ENCODE results near the gene FGF12.

The FGF12 gene

DNA sequence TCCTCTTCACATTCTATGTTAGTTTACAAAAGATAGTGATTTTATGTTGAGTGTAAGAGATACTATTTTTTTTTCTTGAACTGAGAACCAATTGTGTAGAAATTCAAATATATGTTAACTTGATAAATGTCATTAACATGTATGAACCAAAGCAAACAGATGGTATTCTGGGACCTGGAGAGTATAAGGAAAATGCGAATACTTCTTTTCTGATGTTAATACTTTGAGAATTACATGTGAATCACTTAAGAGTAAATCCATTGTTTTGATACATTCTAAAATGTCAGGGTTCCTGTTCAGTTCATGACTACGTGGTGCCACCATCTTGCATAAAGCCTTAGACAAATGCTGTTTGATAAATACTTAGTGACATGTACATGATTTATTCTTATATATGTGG lies 541.3 kb downstream of the FGF12 start:
- no peak for DNase-seq (ENCODE audit: low read depth)

DNA sequence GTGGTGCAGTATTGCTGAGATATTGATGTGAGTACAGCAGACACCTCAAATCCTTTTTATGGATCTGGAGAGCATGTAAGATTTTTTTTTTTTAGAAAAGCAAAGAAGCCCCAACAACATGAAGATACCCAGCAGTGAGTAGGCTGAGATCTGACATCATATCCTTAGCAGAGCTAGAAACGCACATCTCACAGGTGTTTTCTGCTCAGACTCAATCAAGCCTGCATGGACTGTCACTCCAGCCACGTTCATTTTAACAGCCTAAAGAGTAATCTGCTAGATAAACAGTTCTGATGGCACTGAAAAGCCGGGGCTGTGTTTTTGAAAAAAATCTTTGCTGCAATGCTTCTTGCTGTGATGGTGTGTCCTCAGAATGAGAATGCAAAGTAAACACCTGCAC lies 544.2 kb downstream of the FGF12 start:
- no peak for DNase-seq (ENCODE audit: low read depth)

DNA sequence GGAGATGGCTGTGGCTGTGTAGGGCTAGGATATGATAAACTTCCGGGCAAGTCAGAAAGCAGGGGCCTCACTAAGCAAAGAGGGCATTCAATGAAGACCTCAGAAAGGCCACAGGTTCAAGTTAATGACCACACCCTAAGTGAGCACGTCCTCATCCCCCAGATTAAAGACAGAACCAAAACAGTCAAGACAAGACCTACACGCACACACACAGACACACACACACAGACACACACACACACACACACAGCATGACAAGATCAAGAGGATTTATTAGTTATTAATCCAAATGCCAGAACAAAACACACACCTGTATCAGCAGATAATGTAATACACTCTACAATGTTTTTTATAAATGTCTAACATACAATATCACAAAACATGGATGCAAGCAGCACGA lies 546.2 kb downstream of the FGF12 start:
- no peak for DNase-seq (ENCODE audit: low read depth)

DNA sequence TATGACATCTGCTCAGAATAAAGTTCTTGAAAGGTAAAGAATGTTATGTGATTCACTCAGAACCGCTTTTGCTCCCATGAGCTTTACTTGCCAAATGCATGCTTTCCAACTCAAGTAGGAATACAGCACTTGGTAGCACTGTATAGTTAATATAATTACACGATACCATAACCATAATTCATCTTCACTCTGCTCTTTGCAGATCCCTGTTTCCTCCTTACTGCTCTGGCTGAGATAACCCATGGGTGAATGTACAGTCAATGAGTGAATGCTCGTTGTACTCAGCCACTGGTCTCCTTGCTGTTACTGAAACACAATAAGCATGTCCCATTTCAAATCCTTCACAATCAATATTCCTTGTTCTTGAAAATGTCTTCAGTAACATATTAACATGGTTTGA lies 550.0 kb downstream of the FGF12 start:
- DNase-seq (ENCODE audit: low read depth): no peak

DNA sequence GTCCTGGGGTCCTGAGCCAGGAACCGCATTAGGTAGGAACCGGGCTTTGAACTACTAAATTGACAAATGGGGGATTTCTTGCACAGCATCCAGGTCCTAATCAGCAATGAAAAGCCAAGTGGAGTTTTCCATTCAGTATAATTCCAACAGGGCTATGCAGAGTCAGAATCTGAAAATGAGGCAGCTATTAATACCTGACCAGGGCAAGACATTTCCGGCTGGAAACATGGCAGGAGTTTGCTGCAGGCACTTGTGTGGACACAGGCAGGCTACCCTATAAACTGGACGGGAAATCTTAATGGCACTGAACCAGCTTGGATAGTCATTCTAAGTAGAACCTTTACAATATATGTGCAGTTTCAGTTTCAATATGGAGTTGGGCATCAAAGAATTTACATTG lies 553.1 kb downstream of the FGF12 start:
- no peak for DNase-seq (ENCODE audit: low read depth)

DNA sequence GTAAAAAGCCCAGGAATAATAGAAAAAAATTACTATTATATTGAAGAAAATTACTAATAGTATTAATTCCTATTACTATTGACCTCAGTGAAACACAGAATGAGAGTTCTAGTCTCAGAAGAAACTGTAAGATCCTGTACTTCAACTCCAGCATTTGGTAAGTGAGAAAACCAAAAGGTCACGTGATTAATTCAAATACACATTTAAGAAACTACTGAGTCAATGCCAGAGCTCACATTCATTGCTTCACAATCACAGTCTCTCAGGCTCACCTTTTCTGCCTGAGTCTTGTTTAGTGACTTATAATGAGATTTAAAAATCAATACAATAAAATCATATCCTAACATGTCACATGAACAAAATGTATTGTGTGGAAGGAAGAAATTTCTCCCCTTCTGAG lies 556.1 kb downstream of the FGF12 start:
- DNase-seq (ENCODE audit: low read depth): no peak

DNA sequence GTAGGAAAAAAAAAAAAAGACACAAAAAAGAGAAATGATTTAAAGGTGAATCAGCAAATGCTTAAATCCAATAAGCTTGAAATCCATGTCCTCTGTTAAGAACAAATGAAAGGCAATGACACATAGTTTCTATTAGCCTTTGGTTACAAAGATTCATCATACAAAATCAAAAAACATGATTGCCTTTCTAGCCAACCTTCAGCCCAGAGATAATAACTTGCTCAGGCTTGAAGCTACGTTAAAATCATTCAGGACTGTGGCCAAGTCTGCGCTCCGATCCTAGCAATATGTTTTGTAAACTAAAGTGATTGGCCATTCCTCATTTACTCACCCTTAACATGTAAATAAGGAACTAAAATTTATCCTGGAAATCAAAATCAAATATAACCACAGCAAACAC lies 556.7 kb downstream of the FGF12 start:
- no peak for DNase-seq (ENCODE audit: low read depth)

DNA sequence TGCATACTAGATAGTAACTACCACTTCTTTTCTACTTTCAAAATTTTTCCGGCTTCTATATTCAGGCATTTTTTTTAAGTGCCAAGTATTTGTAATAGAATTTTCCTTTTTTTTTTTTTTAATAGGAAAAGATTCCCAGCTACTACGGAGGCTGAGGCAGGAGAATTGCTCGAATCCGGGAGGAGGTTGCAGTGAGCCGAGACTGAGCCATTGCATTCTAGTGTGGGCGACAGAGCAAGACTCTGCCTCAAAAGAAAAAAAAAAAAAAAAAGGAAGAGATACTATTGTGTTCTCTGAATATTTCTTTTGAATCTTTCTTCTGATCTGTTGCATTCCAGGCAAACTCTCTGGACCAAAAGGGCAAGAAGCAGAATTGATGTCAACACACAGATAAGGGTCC lies 557.3 kb downstream of the FGF12 start:
- DNase-seq (ENCODE audit: low read depth): no peak

DNA sequence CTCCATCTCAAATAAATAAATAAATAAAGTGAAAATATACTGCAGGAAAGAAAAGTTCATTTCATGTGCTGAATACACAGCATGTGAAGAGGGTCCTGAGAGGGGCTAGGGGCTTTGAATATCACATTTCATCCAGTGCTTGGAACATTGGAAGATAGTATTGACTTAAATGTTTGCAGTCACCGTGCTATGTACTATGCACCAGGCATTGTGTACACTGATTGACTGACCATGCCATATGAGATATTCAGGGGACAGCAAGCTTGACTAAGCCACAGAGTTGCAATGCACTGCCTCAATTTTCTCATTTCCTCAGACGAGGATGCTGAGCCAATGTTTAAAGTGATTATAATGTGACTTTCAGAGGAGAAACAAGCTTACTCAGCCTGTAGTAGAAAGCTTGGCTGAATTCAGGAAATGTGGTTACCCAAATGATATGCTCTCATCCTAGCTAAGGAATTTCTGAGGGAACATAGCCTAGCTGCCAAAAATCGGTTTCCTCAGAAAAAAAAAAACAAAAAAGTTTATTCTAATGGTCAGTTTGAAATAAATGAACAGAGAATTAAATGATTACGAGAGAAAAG lies 557.9 kb downstream of the FGF12 start:
- peak; percentile 14 for DNase-seq (ENCODE audit: low read depth)

DNA sequence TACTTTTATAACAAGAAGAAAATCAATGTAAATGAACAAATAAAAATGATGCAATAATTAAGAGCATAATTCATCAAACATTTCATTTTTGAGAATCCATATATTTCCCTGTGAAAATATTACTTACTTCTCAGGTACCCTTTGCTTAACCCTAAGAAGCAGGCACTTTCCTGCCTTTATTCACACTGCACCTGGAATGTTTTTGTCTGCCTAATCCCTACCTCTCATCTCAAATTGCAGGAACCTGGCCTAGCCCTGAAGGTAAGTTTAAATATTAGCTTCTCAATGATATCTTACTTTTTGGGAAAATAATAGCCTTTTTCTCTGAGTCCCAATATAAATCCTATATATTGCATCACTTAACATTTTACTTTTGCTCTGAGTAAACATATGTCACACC lies 559.1 kb downstream of the FGF12 start:
- no peak for DNase-seq (ENCODE audit: low read depth)

DNA sequence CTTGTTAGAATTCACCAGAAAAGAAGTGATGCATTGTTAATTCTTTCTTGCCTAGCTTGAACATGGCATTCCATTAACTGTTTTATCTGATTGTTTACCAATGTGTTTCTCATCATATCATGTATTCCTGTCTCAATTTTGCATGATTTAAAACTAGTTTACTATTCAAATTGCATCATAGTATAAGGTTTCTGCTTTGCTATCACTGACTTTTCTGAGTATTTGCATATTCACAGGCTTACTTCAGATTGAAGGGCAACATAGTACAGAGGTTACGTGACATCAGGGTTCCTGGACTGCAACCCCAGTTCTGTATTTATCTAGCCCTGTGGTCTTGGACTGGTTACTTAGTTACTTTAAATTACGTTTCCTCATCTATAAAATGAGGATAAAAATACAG lies 561.8 kb downstream of the FGF12 start:
- no peak for DNase-seq (ENCODE audit: low read depth)

DNA sequence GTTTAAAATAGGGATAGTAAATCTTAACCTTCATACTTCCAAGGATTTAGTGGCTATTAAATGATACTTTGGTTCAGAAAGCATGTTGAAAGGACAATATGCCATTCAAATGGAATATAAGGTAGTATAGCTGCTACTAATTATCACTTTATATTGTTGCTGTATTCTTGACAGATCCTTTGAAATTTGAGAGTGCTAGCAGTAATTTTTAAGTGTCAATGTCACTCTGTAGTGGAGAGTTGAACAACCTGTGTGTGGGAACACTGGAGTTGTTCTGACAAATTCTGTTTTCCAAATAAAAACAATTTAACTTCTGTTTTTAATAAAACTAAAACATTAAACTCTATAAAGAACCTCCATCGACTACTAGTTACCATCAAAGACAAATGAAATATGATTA lies 565.7 kb downstream of the FGF12 start:
- DNase-seq (ENCODE audit: low read depth): no peak

DNA sequence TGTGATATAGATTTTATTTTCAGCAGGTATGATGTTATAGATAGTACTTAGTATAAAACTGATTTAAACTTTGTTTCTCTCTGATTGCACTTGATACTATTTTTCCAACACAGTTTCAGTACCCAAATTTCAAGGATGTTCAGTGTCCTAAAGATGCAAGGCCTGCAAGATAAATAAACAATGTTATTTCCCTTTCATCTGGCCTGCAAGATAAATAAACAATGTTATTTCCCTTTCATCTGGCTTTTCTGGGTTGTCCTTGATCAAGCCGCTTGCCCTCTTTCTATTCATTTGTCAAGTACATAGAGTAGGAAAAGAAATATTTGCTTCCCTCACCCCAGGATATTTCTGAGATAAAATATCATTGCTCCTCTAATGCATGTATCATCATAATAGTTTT lies 571.0 kb downstream of the FGF12 start:
- DNase-seq (ENCODE audit: low read depth): no peak

DNA sequence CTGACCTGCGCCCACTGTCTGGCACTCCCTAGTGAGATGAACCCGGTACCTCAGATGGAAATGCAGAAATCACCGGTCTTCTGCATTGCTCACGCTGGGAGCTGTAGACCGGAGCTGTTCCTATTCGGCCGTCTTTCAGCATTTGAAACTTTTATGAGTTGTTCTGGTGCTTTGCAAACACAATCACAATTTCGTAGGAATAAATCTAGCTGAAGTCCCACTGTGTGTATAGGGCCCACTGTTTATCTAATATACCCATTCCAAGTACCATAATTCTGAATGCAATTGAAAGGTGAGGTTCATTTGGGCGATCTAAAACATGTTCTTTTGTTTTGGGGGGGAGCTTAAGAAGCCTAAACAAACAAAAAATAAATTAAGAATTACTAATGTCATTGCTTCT lies 572.1 kb downstream of the FGF12 start:
- no peak for DNase-seq (ENCODE audit: low read depth)

DNA sequence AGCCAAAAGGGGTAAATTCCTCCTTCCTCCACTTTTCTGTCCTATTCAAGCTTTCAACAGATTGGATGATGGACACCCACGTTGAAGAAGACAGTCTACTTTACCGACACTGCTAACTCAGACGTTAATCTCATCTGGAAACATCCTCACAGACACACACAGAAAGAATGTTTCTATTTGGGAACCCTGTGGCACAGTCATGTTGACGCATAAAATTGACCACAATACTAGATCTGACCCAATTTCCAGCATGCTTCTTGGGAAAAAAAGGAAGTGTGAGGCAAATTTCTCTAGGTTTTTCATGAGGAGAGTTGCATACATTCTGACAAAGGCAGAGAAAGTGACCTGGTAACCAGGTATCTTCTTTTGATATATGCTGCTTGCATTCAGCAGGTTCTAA lies 594.1 kb downstream of the FGF12 start:
- DNase-seq (ENCODE audit: low read depth): no peak

DNA sequence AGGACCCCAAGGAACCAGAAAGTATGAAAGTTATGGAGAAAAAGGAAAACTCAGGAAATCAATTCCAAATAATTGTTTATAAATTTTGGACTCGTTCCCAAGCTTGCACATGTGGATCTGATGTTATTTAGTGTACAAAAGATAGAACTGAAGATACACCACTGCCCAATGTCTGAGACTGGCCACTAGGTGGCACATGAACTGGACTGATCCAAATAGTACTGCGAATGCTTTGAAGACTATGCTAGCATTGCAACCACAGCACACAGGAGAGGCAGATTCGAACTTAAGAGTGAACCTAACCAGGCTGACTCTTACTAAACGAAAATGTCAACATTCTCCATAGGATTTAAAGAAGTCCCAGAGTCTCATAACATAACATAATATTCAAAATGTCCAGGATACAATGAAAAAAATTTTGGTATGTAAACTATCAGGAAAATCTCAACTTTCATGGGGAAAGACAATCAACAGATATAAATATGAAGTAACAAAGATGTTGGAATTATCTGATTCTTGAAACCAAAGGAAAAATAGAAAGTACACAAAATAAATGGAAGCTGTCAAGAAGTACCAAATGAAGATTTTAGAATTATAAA lies 596.7 kb downstream of the FGF12 start:
- DNase-seq (ENCODE audit: low read depth): peak; percentile 5

DNA sequence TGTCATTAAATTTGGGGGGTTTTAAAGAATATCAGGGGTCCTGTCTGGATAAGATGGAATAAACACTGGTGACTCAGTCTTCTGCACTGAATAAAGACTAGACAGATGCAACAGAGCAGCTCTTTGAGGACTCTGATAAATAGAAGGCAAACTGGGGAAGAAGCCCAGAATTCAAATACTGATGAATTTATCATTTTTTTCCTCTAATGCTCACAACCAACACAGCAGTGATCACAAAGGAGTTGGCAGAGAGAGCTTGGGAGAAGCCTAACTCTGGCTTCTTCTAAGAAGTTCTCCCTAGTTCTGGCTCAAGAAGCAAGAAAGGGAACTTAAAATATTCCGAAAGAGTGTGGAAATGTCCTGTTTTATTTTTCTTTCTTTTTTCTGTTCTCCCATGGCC lies 597.8 kb downstream of the FGF12 start:
- no peak for DNase-seq (ENCODE audit: low read depth)

DNA sequence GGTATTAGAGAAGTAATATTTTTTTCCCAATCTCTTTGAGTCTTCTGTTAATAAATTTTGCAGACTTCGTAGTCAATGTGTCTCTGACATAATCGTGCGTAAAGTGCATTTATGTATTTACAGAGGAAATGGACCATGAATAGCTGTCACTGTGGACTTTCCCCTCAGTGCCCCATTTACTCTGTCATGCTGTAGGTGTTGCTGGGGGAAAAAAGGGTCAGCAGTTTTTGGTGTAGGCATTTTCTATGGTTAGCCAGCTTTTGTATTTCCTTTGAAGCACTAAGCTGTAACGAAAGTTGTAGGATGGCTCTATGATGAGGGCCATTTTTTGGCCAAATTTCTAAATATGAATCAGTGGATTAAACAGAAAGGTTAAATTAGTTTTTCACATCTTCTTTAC lies 598.4 kb downstream of the FGF12 start:
- DNase-seq (ENCODE audit: low read depth): no peak

DNA sequence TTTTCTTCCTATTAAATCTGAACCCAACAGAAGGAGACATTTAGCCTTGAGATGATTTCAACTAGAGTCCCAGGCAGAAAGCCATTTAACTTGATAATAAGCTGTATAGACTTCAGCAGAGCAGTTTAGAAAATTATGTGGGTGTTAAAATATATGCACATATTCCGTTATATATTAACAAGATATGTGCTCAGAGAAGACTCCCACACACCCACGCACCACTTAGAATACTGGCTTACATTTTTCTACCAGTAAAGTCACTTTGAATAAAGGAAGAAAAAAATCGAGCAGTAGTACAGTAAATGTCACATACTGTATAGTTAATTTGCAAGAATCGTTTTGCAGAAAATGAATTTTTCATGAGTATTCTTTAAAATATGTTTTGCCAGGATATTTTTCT lies 599.3 kb downstream of the FGF12 start:
- DNase-seq (ENCODE audit: low read depth): no peak

DNA sequence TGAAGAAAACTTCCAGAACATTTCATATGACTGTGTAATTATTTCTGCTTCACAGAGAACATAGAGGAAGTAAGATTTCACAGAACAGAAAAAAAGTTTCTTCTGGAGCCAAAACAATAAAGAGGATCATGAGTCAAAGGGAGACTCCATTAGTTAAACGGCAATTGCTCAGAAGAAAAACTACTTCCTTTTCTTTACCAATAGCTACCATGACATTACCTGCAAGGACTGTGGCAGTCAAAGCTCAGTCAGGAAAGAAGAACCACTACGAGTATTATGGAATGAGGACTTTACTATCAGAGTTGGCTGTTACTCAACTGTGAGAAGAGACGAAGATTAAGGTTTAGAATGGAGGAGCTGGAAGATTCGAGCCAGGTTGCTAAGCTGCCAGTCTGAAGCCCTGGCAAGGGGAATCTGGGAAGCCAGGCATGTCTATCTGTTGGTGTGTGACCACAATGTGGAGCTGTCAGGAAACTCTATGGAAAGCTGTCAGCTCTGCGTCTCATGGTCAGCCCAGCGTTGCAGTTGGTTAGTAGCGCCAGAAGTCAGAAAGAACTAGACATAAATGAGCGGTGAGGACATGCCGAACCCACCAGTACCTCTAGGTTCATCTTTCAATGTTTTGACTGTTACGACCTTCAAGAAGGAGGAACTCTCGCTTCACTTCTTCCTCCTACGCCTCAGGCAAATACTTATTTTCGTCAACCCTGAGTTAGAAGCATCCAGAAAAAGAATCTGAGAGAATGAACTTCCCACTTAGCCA lies 604.3 kb downstream of the FGF12 start:
- DNase-seq (ENCODE audit: low read depth): no peak

DNA sequence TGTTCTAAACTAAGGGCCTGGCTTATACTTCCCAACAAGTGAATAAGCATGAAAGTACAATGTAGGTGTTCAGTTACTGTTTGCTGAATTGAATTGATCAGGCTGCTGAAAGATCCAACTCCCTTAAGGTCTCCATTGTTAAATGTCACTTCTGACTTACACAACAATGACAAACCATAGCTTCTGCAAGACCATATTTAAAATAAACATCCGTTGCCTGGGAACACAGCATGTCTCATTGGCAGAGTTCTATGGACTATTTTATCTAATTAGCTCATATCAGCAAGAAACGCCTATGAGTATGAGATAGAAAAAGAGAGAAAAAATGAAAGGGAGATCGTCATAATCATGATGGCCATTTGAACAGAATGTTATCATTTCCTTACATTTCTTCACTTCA lies 605.4 kb downstream of the FGF12 start:
- DNase-seq (ENCODE audit: low read depth): no peak

DNA sequence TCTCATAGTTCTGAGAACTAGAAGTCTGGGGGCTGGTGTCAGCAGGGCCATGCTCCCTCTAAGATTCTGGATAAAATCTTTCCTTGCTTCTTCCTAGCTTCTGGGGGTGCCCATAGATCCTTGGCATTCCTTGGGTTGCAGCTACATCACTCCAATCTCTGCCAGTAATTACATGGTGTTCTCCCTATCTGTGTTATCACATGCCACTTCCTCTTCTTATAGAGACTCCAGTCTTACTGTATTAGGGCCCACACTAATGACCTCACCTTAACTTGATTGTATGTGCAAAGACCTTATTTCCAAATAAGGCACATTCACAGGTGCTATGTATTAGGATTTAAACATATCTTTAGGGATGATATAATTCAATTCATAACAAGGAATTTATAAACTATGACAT lies 618.5 kb downstream of the FGF12 start:
- DNase-seq (ENCODE audit: low read depth): no peak

DNA sequence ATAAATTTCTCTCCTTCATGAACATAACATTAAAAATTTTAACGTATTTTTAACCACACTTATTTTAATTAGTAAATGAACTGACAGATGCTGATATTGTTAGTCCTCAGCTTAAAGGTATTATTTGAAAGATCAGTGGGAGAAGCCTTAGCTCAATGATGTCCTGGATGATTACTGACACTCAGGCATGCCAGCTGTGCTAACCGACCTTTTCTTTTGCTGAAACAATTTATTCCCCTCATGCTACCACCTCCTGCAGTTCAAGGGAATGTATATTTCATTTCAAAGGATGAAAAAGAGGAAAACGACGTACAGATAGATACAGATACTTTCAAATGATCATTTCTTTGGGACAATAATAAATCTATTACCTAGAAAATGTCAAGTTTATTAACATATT lies 620.8 kb downstream of the FGF12 start:
- DNase-seq (ENCODE audit: low read depth): no peak

Data from non-pigmented ciliary epithelial cell (primary cell).